ENCODE results near the gene ISCA2. TPM values are rescaled to one million over a fixed set of nuclear protein-coding genes. Genes with fewer than 3 reads are reported as not detected.

ISCA2 gene
- total and polyA plus RNA-seq, 2 experiments from 2014 or later = 44.0 to 171 TPM

DNA sequence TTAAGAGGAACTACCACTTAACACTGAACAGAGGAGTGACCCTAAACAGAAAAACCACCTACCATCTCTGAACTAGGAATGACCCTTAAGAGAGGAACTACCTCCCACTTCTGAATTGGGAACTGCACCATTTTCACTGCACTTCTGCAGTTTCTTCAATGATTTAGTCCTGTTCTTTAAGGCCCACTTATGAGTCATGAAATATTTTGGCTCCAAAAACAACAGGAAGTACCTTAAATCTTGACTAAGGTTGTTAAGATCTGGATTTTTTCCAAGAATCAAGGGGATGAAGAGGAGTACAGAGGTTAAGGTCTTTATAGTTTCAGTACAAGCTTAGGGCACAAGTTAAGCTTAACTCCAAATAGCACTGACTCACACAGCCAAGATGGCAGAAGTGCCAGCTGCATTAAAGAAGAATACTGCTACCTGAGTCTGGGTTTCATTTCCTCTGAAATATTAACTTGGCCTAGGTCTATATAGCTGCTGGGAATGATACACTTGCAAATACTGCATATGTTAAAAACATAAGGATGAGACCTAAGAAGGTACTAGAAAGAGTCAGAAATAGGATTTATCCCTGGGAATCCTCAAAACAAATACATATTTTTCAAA, 4.7 kb upstream of the ISCA2 start:
- Histone ChIP-seq H2AFZ (no peak overlapping the region), H4K20me1 (replicated peaks; ENCODE audit: insufficient read depth) (peaks cover 9% of the 10 kb centered on the region; the same call in 1 of the 2 replicates), H3K9me2 (ENCODE audit: insufficient read depth) (no peaks in the 10 kb centered on the region), H3F3A (replicated peaks; ENCODE audit: low read depth) (peaks cover 7% of the 10 kb centered on the region), H3K4me3 (no peak overlapping the region), H3K27me3 (ENCODE audit: insufficient read depth) (no peaks in the 10 kb centered on the region), H3K79me2 (replicated peaks; ENCODE audit: insufficient read depth) (peaks cover 51% of the 10 kb centered on the region), H3K27ac (ENCODE audit: low read depth) (no peak overlapping the region), H3K4me2 (no peak overlapping the region), H3K4me1 (ENCODE audit: insufficient read depth) (peaks cover 28% of the 10 kb centered on the region), H3K36me3 (ENCODE audit: insufficient read depth) (peaks cover 9% of the 10 kb centered on the region)
- Mint-ChIP-seq H3K4me3 (no peak overlapping the region), H3K36me3 (ENCODE audit: low read depth) (peaks cover 14% of the 10 kb centered on the region), H3K27ac (no peak overlapping the region), H3K4me1 (peaks cover 16% of the 10 kb centered on the region; the same call in 2 of the 3 replicates), H3K9me3 (no peaks in the 10 kb centered on the region), H3K27me3 (ENCODE audit: insufficient read depth, low read depth, poor library complexity) (peaks cover 3% of the 10 kb centered on the region)
- DNase-seq (ENCODE audit: low spot score) (no peak), ATAC-seq (no peak)
- TF ChIP-seq, protein P1, sequence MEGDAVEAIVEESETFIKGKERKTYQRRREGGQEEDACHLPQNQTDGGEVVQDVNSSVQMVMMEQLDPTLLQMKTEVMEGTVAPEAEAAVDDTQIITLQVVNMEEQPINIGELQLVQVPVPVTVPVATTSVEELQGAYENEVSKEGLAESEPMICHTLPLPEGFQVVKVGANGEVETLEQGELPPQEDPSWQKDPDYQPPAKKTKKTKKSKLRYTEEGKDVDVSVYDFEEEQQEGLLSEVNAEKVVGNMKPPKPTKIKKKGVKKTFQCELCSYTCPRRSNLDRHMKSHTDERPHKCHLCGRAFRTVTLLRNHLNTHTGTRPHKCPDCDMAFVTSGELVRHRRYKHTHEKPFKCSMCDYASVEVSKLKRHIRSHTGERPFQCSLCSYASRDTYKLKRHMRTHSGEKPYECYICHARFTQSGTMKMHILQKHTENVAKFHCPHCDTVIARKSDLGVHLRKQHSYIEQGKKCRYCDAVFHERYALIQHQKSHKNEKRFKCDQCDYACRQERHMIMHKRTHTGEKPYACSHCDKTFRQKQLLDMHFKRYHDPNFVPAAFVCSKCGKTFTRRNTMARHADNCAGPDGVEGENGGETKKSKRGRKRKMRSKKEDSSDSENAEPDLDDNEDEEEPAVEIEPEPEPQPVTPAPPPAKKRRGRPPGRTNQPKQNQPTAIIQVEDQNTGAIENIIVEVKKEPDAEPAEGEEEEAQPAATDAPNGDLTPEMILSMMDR (conservative IDR thresholded peaks at IDR 0.05; ENCODE audit: low read depth in 2 of 2) = no peak

DNA sequence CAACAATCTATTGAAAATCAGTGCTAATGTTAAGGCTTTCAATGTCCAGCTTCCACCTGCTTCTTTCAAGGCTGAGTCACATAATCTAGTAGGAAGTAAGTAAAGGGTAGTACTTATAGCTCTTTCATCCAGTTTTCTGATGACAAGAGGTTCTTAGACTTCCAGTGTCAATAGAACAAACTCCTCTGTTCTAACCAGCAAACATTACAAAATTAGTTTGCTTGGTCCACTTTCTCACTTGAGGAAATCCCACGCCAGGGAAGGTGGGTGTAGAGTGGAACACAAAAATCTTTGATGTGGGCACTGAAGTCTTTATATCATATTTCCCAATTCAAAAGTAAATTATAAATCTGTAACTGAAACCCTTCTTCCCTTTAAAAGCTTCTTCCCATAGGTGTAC, 3.1 kb upstream of the ISCA2 start:
- Histone ChIP-seq H3K27me3 (ENCODE audit: insufficient read depth) (no peaks in the 10 kb centered on the region), H3K4me1 (ENCODE audit: insufficient read depth) (peaks cover 39% of the 10 kb centered on the region), H3F3A (replicated peaks; ENCODE audit: low read depth) (peaks cover 7% of the 10 kb centered on the region), H3K36me3 (ENCODE audit: insufficient read depth) (0 out of 2 replicates have a peak, but pooled peaks cover 12% of the 10 kb centered on the region), H3K79me2 (replicated peaks; ENCODE audit: insufficient read depth) (peaks cover 64% of the 10 kb centered on the region), H3K4me2 (no peak overlapping the region), H3K4me3 (no peak overlapping the region), H2AFZ (no peak overlapping the region), H3K9me2 (ENCODE audit: insufficient read depth) (no peaks in the 10 kb centered on the region), H4K20me1 (replicated peaks; ENCODE audit: insufficient read depth) (peaks cover 9% of the 10 kb centered on the region; the same call in 1 of the 2 replicates), H3K27ac (ENCODE audit: low read depth) (no peak overlapping the region)
- DNase-seq (ENCODE audit: low spot score) (no peak), ATAC-seq (no peak)
- H3K36me3 Mint-ChIP-seq (ENCODE audit: low read depth) = peaks cover 6% of the 10 kb centered on the region; the same call in 2 of the 3 replicates
- no peak overlapping the region; the same call in 2 of the 3 replicates for H3K4me3 Mint-ChIP-seq
- peaks cover 7% of the 10 kb centered on the region for H3K27me3 Mint-ChIP-seq (ENCODE audit: insufficient read depth, low read depth, poor library complexity)
- H3K9me3 Mint-ChIP-seq = no peaks in the 10 kb centered on the region
- H3K4me1 Mint-ChIP-seq = peaks cover 31% of the 10 kb centered on the region; the same call in 2 of the 3 replicates
- H3K27ac Mint-ChIP-seq = no peak overlapping the region
- no peak for TF ChIP-seq JUNB (IDR thresholded peaks at IDR 0.05; ENCODE audit: unreplicated experiment)
- TF ChIP-seq POLR2AphosphoS5 (IDR thresholded peaks at IDR 0.05; ENCODE audit: low read depth) = no peak
- TF ChIP-seq, protein P1 (conservative IDR thresholded peaks at IDR 0.05; ENCODE audit: low read depth in 2 of 2) = no peak
- TF ChIP-seq ZNF114 (CRISPR knock-in tag; IDR thresholded peaks at IDR 0.05) = no peak
- no peak for TF ChIP-seq NANOG (IDR thresholded peaks at IDR 0.05; ENCODE audit: borderline replicate concordance)
- TF ChIP-seq, protein P2, sequence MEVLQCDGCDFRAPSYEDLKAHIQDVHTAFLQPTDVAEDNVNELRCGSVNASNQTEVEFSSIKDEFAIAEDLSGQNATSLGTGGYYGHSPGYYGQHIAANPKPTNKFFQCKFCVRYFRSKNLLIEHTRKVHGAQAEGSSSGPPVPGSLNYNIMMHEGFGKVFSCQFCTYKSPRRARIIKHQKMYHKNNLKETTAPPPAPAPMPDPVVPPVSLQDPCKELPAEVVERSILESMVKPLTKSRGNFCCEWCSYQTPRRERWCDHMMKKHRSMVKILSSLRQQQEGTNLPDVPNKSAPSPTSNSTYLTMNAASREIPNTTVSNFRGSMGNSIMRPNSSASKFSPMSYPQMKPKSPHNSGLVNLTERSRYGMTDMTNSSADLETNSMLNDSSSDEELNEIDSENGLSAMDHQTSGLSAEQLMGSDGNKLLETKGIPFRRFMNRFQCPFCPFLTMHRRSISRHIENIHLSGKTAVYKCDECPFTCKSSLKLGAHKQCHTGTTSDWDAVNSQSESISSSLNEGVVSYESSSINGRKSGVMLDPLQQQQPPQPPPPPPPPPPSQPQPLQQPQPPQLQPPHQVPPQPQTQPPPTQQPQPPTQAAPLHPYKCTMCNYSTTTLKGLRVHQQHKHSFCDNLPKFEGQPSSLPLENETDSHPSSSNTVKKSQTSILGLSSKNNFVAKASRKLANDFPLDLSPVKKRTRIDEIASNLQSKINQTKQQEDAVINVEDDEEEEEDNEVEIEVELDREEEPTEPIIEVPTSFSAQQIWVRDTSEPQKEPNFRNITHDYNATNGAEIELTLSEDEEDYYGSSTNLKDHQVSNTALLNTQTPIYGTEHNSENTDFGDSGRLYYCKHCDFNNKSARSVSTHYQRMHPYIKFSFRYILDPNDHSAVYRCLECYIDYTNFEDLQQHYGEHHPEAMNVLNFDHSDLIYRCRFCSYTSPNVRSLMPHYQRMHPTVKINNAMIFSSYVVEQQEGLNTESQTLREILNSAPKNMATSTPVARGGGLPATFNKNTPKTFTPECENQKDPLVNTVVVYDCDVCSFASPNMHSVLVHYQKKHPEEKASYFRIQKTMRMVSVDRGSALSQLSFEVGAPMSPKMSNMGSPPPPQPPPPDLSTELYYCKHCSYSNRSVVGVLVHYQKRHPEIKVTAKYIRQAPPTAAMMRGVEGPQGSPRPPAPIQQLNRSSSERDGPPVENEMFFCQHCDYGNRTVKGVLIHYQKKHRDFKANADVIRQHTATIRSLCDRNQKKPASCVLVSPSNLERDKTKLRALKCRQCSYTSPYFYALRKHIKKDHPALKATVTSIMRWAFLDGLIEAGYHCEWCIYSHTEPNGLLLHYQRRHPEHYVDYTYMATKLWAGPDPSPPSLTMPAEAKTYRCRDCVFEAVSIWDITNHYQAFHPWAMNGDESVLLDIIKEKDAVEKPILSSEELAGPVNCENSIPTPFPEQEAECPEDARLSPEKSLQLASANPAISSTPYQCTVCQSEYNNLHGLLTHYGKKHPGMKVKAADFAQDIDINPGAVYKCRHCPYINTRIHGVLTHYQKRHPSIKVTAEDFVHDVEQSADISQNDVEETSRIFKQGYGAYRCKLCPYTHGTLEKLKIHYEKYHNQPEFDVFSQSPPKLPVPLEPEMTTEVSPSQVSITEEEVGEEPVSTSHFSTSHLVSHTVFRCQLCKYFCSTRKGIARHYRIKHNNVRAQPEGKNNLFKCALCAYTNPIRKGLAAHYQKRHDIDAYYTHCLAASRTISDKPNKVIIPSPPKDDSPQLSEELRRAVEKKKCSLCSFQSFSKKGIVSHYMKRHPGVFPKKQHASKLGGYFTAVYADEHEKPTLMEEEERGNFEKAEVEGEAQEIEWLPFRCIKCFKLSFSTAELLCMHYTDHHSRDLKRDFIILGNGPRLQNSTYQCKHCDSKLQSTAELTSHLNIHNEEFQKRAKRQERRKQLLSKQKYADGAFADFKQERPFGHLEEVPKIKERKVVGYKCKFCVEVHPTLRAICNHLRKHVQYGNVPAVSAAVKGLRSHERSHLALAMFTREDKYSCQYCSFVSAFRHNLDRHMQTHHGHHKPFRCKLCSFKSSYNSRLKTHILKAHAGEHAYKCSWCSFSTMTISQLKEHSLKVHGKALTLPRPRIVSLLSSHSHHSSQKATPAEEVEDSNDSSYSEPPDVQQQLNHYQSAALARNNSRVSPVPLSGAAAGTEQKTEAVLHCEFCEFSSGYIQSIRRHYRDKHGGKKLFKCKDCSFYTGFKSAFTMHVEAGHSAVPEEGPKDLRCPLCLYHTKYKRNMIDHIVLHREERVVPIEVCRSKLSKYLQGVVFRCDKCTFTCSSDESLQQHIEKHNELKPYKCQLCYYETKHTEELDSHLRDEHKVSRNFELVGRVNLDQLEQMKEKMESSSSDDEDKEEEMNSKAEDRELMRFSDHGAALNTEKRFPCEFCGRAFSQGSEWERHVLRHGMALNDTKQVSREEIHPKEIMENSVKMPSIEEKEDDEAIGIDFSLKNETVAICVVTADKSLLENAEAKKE (CRISPR knock-in tag; IDR thresholded peaks at IDR 0.05) = no peak
- no peak for TF ChIP-seq EZH2phosphoT487 (IDR thresholded peaks at IDR 0.05; ENCODE audit: unreplicated experiment)
- no peak for TF ChIP-seq CREB1 (CRISPR knock-in tag; IDR thresholded peaks at IDR 0.05; ENCODE audit: low read depth)
- no peak for TF ChIP-seq ZNF331 (CRISPR knock-in tag; IDR thresholded peaks at IDR 0.05; ENCODE audit: low read depth)
